Astrocyte of the cerebellum (primary cell): ENCODE measurements around the gene URGCP.
A peak's percentile ranks its signal among the peaks of the same experiment; 100 is the strongest.

Source experiments
- DNase-seq: peaks from one replicate; pipeline ENCODE4 v3.0.0-alpha.2; 2011; ENCODE audit warnings: low read depth
- H3K4me3 ChIP-seq: 2 replicates; pipeline ENCODE4 v1.5.1; 2011; ENCODE audit warnings: mild to moderate bottlenecking, low read depth, low read length, moderate library complexity
- in situ Hi-C: cut with HindIII; loops from 2 replicates; pipeline ENCODE4 v1.10.0; 2017; ENCODE audit warnings: low sequenced_read_pairs
- TF ChIP-seq, protein P1 (sequence below): IDR thresholded peaks from 2 replicates; pipeline ENCODE4 v1.5.1; 2012; ENCODE audit warnings: low read length, low read depth, moderate library complexity, mild to moderate bottlenecking; ENCODE audit errors: missing control alignments

The URGCP gene

DNA sequence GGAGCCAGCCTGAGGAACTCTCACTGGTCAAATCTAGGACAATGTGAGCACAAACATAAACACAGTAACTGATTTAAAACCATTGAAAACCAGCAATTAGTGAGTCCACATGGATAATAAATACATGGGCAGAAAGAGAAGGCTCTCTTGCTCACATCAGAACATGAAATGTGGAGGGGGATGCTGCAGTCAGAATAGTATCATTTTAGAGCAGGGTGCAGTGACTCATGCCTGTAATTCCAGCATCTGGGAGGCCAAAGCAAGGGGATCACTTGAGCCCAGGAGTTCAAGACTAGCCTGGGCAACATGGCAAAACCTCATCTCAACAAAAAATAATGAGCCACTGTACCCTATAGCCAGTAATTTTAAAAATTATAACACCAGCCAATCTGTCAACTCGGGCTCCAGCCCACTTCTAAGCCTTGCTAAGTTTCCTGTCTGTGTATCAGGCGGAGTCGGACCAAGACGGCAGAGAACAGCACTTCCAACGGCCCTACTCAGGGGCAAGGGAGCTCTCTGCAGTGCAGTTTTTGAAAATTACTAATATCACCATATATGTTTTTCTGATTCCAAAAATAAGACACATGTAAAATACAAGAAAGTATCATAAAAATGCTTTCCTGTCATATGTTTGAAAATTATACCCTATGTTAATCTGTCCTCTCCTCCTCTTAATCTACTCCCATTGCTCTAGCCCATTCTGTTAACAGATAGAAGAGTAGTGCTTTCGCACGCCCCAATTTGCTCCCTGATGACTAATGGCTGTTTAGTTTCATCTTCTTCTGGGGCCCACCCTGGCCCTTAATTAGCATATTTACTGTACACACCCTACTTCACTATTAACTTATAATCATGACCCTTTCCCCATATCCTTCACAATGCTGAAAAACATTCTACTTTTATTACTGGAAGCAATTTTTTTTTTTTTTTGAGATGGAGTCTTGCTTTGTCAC lies 17.1 kb downstream of the URGCP start:
- TF ChIP-seq, protein P1, sequence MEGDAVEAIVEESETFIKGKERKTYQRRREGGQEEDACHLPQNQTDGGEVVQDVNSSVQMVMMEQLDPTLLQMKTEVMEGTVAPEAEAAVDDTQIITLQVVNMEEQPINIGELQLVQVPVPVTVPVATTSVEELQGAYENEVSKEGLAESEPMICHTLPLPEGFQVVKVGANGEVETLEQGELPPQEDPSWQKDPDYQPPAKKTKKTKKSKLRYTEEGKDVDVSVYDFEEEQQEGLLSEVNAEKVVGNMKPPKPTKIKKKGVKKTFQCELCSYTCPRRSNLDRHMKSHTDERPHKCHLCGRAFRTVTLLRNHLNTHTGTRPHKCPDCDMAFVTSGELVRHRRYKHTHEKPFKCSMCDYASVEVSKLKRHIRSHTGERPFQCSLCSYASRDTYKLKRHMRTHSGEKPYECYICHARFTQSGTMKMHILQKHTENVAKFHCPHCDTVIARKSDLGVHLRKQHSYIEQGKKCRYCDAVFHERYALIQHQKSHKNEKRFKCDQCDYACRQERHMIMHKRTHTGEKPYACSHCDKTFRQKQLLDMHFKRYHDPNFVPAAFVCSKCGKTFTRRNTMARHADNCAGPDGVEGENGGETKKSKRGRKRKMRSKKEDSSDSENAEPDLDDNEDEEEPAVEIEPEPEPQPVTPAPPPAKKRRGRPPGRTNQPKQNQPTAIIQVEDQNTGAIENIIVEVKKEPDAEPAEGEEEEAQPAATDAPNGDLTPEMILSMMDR = no peak
- no peak for DNase-seq
- in situ Hi-C loops = no loop called here
- H3K4me3 ChIP-seq = no peak overlapping the region

DNA sequence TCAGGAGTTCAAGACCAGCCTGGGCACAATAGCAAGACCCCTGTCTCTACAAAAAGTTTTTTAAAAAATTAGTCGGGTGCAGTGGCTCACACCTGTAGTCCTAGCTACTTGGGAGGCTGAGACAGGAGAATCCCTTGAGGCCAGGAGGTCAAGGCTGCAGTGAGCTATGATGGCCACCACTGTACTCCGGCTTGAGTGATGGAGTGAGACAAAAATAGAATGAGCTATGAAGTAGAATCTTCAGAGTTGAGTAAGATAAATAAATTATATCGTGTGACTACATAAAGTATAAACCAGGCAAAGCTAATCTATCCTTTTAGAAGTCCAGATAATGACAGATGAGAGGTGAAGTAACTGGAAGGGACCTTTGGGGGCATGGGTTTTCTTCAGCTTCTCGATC lies 21.8 kb downstream of the URGCP start:
- no peak for DNase-seq
- in situ Hi-C loops = no loop called here
- H3K4me3 ChIP-seq = no peak overlapping the region
- TF ChIP-seq, protein P1 = no peak

DNA sequence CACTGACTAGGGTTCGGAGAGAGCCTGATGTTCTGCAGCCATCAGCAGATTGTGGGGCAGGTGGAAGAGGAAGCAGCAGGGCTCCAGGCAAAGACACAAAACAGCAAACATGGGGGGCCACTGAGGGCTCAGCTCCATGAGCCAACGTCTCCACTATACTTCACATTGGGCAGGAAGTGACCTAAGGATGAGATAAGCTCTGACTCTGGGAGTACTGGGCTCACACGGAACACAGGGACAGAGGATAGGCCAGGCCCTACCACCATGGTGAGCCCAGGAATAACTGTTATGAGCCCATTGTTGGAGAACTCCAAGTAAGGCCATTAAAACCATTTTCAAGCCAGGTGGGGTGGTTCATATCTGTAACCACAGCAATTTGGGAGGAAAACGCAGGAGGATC lies 22.2 kb downstream of the URGCP start:
- in situ Hi-C loops = no loop called here
- no peak overlapping the region for H3K4me3 ChIP-seq
- no peak for DNase-seq
- TF ChIP-seq, protein P1 = no peak

DNA sequence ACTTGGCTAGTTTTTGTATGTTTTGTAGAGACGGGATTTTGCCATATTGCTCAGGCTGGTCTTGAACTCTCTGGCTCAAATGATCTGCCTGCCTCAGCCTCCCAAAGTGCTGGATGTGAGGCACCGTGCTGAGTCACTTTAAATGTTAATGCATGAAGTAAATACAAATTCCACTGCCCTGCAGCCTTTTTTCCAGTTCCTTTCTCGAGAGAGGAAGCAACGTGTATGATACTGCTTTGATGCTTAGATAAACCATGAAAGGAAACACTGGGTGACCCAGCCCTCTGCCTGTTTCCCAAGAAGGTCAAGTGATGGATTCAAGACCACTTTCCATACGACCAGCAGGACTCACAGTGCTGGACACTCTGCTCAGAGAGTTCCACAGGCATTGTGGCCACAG lies 25.8 kb downstream of the URGCP start:
- in situ Hi-C loops = no loop called here
- no peak for DNase-seq
- no peak overlapping the region for H3K4me3 ChIP-seq
- TF ChIP-seq, protein P1 = no peak

DNA sequence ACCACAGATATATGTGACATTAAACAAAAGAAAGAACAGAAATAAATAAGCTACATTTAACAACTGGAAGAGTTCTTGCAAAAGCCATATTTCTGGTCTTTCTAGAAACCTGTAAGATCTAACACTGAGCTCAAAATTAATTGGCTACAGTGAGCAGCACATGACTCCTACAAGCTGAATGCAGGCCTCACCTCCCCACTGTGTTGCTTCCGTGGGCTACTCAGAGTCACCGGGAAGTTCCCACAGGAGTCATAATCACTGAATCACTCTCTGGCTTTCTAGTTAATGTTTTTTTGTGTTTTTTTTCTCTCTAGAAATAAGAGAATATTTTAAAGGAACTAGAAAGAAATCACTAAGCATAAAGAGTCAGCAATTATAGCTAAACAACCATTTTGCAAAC lies 26.9 kb downstream of the URGCP start:
- peak; percentile 35 for DNase-seq

DNA sequence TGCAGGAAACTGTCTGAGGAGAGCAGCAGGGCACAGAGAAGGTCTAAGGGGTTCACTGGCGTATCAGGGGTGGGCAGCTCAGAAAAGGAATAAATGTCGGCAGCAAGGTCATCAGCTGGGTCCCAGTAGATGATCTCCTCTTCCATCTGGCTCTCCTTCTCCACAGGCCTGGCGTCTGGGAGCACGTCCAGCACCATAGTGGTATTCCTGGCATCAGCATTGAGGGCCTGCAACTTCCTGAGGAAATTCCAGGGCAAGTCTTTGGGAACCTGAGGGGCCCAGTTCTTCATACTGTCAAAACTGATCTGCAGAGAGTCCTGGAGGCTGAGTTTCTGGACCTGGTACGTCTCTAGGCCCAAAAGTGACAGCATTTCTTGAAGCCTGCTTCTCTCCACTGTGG lies 27.5 kb downstream of the URGCP start:
- in situ Hi-C loops = no loop called here
- DNase-seq = peak; percentile 15
- no peak overlapping the region for H3K4me3 ChIP-seq
- TF ChIP-seq, protein P1 = no peak

More for the DNA sequence above, 26.9 kb downstream of the URGCP start:
- H3K4me3 ChIP-seq = no peak overlapping the region
- in situ Hi-C loops = no loop called here
- TF ChIP-seq, protein P1 = no peak
